HG03432 (cell line): ENCODE data around the gene COX7A2L.
"Not testable (repeated sequence)": the region's sequence is repeated elsewhere in the genome, so short reads cannot be mapped to it uniquely, and the experiment has no call there.

Experiments used
- ATAC-seq: cut with Tn5 transposase; IDR thresholded peaks from one replicate; pipeline ENCODE4 v1.9.1; 2021; ENCODE audit warnings: mild to moderate bottlenecking, moderate library complexity; ENCODE audit not compliant: unreplicated experiment

COX7A2L gene

GRCh38 chr2:42360890-42361727 is at the start of gene COX7A2L:
COX7A2L (minus strand) TSS chr2:42361217; CDS start chr2:42361161, 56 bp downstream.
- peak; percentile 92 for ATAC-seq

DNA sequence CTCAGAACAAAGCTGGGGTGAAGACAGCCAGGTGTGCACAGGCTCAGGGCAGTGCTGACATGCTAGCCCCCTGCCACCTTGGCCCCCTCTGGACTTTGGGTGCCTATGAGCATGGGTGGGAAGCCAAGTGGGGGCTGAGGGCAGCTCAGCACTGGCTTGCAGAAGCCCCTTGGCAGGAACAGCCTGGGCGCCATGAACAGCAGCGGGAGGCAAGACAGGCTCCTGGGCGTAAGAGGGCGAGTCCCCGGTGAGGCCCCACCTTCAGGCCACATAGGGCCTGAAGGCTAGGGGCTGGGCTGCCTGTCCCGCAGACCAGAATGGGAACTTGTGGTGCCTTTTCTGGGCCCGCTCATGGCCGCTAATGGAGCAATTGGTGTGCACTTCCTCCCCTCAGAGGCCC is 47.0 kb upstream of the COX7A2L start:
- ATAC-seq, result no peak

DNA sequence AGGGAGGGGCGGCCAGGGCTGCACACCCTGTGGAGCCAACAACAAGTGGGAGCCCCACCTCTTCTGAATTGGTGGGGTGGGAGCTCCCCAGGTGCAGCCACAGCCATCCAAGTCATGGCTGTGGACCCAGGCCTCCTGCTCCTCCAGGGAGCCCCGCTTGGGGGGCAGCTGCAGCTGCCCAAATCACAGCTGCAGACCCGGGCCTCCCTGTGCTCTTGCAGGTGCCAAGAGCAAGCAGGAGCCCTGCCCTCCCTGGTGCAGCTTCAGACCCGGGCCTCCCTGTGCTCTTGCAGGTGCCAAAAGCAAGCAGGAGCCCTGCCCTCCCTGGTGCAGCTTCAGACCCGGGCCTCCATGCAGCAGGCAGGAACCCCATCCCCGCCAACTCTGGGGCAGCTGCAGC is 46.5 kb upstream of the COX7A2L start:
- no peak for ATAC-seq

- ATAC-seq, result no peak
These were observed 43.7 kb upstream of the COX7A2L start for GRCh38 chr2:42404676-42405075.

DNA sequence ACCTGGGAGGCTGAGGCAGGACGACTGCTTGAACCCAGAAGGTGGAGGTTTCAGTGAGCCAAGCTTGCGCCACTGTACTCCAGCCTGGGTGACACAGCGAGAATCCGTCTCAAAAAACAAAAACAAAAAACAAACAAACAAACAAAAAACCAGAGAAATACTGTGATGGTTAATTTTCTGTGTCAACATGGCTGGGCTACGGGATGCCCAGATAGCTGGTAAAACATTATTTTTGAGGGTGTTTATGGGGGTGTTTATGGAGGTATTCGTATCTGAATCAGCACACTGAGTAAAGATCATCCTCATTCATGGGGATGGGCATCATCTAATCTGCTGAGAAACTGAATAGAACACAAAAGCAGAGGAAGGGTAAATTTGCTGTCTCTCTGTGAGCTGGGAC is 40.8 kb upstream of the COX7A2L start:
- no peak for ATAC-seq

GRCh38 chr2:42398052-42398451 is 37.0 kb upstream of the COX7A2L start:
- ATAC-seq, result not testable (repeated sequence)

DNA sequence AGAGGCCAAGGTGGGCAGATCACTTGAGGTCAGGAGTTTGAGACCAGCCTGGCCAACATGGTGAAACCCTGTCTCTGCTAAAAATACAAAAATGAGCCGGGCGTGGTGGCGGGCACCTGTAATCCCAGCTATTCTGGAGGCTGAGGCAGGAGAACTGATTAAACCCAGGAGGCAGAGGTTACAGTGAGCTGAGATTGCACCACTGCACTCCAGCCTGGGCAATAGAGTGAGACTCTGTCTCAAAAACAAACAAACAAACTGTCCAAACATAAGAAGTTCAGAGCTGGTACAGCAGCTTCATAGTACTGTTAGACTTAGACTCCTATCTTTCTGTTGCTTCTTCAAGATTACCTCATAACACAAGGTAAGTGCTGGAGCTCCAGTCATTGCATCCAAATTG is 32.3 kb upstream of the COX7A2L start:
- not testable (repeated sequence) for ATAC-seq

DNA sequence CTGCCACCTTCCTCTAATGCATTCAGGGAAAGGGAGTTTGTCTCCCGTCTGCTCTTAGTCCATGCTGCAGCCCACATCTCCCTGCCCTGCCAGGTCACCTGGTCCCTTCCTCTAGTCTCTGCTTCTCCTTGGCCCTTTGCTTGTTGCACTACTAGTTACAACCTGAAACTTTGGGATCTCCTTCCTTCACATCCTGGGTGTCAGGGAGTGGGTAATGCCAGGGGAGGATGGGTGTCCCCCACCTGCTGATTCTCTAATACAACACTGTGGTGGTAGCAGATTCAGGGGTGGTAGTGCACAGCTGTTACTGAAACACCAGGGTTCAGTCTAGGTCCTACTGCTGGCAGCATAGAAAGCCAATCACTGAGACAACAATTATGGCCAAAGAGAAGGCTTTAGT is 31.2 kb upstream of the COX7A2L start:
- ATAC-seq, result no peak

DNA sequence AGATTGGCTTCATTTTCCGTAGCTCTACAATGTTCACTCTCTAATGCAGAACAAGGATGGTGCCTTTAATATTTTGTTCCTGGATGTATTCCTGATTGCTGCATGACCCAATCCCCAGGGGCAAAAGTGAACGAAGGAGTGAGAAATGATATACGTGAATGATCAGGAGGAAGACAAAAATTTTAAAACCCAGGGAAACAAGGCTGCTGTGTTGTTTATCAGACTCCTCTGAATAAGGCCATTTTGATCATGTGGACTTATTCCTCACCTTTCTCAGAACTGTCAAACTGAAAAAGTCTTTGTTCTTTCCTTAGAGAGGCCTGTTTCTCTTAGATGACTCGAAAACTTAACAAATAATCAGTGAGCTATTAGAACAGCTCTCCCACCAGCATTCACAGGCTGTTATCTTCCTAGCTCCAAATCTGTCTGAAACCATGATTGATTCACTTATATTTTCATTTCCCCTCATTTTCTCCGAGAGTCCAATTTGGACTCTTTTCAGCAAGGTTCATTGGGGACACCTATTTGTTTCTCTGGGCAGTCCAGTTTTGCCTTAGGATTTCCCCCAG is 29.5 kb upstream of the COX7A2L start:
- ATAC-seq, result no peak

GRCh38 chr2:42386682-42387081 is 25.7 kb upstream of the COX7A2L start:
- ATAC-seq, result no peak

DNA sequence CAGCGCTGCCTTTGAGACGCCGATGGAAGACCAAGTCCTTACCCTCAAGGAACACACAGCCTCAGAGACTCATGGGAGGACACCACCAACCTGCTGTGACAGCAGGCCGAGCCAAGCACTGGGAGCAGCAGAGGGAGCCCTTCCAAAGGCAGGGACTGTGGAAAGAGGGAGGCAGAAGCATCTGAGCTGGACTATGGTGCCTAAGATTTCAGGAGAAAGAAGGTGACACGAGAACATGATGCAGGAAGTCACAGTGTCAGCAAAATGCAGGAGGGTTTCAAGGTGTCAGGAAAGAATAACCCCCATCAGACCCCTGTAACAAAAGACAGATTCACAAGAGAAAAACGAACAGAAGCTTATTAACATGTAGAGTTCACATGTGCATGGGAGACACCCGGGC is 24.2 kb upstream of the COX7A2L start:
- ATAC-seq, result no peak

DNA sequence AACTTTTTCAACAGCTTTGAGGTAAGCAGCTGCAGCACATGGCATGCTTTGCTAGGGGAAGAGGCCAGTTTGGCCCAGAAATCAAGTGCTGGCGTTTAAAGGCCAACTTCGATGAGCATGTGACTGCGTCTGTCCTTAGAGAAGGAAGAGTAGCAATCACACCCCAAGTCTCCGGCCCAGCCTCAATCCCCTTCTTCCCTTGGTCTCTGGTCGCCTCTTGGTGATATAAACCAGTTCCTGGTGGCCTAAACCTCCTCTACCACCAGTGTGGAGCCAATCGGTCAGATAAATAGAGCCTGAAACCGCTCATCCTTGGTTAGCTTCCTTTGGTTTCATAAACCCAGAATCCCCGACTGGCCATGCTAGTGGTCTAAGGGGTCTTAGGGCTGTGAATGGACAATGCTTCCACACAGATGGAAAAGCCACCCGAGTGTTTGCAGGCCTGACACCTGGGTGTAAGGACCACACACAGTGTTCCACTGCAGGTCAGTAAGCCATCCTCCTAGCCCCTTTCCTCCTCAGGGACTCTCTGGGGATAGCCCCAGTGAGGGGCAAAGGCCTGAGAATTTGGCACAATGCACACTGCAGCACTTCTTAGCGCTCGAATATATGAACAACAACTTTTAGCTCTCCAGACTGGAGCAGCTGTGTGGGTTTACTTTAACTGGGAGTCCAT is 23.0 kb upstream of the COX7A2L start:
- no peak for ATAC-seq

DNA sequence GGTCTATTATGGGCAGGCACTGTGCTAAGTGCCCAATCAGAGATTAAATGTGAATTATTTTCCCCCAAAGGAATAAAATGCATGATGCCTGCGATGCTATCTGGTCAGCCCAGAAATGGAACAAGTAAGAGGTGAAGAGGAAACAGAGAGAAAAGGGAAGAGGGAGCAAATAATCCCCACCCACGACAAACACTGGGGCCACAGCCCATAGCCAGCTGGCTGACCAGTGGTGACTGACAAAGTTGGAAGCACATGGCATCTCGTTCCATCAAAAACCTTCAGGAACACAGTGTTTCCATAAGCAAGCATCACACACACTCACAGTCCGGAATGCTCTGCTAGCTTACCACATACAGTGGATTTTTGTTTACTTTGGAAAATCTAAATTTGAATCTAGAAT is 21.1 kb upstream of the COX7A2L start:
- ATAC-seq, result no peak

DNA sequence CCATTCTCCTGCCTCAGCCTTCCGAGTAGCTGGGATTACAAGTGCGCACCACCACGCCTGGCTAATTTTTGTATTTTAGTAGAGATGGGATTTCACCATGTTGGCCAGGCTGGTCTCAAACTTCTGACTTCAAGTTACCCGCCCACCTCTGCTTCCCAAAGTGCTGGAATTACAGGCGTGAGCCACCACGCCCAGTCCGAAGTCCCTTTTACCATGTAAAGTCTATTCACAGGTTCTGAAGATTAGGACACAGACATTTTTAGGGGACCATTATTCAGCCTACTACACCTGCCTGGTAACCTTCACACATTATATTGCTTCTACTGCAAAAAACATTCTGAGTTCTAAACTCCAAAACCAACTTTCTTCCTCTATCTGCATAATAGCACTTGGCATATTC is 19.0 kb upstream of the COX7A2L start:
- ATAC-seq, result not testable (repeated sequence)

DNA sequence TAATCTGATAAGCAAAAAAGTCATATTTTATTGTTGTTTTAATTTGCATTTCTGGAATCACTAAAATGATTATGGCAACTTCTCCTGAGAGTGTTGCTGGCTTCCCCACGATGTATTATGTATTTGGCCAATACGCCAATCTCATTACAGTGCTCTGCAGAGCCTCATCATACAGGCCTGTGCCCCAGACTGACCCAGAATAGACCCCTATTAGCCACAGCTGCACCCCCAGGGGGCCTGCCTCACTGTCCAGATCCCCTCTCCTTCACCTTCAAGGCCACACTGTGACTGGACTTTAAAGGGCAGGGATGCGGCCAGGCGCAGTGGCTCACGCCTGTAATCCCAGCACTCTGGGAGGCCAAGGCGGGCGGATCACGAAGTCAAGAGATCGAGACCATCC is 17.4 kb upstream of the COX7A2L start:
- no peak for ATAC-seq

GRCh38 chr2:42376758-42377157 is 15.7 kb upstream of the COX7A2L start:
- ATAC-seq, result no peak

DNA sequence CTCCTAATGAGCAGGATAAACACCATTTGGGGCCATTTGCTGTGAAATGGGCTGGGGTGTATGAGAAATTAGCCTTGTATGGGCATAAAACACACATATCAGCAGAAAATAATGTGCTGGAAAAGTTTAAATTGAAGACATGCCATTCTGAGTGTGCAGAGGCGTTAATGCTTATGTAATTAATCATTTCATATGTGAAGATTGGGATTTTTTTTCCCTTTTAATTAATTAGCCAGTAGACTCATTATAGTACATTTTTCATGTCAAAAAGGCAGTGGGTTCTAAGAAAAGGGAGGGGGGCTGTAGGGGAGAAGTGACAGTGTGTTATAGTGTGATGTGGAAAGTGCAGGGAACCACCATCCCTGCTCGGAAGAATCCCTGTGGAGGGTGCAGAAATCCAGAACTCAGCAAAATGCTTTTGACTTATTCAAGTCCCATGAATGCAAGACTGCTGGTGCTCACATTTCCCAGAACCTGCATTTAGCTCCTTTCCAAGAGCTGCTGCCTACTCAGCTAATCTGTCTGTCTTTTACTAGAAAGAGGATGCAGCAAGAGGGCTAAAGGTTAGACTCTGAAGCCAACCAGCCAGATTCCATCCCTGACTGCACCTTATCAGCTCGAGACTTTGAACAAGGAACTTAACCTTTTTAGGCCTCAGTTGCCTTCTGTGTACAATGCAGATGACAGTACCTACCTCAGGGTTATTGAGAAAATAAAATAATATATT is 11.6 kb upstream of the COX7A2L start:
- ATAC-seq, result no peak

DNA sequence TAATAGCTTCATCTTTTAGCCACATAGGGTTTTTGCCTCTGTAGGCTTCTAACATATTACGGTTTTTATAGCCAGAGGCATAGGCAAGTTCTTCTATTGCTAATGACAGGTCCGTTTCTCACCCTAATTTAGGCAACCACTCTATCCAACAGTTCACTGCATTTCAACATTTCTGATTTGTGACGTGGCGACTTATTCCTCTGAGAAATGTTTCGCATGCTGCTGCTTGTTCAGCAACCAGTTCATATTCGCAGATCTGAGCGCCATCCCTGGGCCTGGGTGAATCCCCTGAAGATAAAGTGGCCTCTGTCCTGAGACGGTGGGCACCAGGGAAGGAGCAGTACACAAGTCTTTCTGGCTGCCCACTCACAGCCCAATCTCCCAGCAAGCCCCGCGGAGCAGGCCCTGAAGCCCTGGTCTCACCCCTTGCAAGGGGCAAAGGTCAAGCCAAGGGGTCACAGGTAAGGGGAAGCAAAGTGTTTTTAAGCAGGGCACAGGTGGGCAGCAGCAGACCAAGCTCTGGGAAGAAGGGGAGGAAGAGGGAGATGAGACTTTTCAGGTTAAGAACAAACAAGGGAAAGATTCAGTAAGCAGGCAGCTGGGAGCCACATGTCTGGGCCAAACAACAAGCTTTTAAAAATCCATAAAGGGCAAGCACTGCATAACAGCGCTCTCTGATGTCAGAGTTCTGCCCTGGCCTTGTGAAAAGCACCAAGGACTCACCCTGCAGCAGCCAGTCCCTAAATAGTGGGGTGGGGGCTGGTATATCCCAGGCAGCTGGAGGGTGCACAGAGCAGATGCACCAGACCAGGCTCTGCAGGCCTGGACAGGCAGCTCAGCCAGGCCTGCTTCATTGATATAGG is 10.8 kb upstream of the COX7A2L start:
- ATAC-seq, result no peak

DNA sequence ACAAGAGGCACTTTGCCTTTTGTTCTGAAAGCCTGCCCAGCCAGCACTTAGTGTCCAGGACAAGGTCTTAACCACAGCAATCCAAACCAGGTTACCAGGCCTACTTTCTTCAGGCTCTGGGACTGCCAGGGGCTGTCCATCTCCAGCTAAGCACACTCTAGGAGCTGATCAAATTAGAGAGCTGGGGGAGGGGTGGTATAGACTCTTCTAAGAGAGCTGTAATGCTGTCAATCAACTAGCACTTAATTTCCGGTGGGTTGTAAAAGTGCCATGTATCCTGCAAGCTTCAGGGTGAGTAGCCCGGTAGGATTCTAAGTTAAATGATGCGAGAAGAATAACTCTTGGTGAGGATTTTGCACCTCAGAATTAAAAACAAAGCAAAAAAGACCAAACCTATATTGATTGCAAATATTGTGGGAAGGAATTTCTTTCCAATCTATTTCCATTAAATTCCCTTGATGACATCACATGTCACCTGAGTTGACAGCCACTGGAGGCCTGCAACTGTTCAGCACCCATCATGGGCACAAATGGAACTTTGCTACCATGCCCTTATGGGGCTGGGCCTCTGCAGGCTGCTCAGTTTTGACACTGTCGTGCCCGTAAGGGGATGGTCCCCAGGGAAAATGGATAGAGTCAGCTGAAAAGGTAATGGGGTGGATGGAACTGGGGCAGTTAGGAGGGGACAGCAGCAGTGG is 8.7 kb upstream of the COX7A2L start:
- ATAC-seq, result no peak
